H9 (cell line): Measurements from ENCODE around the gene FAM53A. TPM values are rescaled to one million over a fixed set of nuclear protein-coding genes. Genes with fewer than 3 reads are reported as not detected.

Experiments
- DNase-seq: peaks from one replicate; pipeline ENCODE4 v3.0.0-alpha.2; 2017
- H2AFZ ChIP-seq: one replicate; pipeline ENCODE4 v1.6.1; 2013; ENCODE audit warnings: mild to moderate bottlenecking, low read length, control low read depth, moderate library complexity
- H2AK5ac ChIP-seq: 2 replicates; pipeline ENCODE4 v1.6.1; 2013; ENCODE audit warnings: low read length, control low read depth, mixed read lengths; ENCODE audit not compliant: insufficient read length
- H2BK120ac ChIP-seq: one replicate; pipeline ENCODE4 v1.6.1; 2013; ENCODE audit warnings: low read depth, mild to moderate bottlenecking, low read length, control low read depth, inconsistent platforms; ENCODE audit not compliant: poor library complexity, severe bottlenecking
- H2BK12ac ChIP-seq: 2 replicates; pipeline ENCODE4 v1.6.1; 2013; ENCODE audit warnings: low read length, control low read depth, mixed read lengths, low read depth; ENCODE audit not compliant: insufficient read length
- H2BK15ac ChIP-seq: 2 replicates; pipeline ENCODE4 v1.6.1; 2013; ENCODE audit warnings: low read depth, low read length, control low read depth
- H2BK20ac ChIP-seq: one replicate; pipeline ENCODE4 v1.6.1; 2013; ENCODE audit warnings: low read depth, mild to moderate bottlenecking, low read length, control low read depth, inconsistent platforms; ENCODE audit not compliant: poor library complexity, severe bottlenecking
- H2BK5ac ChIP-seq: 2 replicates; pipeline ENCODE4 v1.6.1; 2013; ENCODE audit warnings: low read length, control low read depth, mixed read lengths; ENCODE audit not compliant: insufficient read length
- H3K14ac ChIP-seq: 2 replicates; pipeline ENCODE4 v1.6.1; 2013; ENCODE audit warnings: low read length, control low read depth; ENCODE audit not compliant: insufficient read depth
- H3K18ac ChIP-seq: 2 replicates; pipeline ENCODE4 v1.6.1; 2013; ENCODE audit warnings: low read depth, mild to moderate bottlenecking, mixed read lengths, low read length, control low read depth; ENCODE audit not compliant: insufficient read length
- H3K23ac ChIP-seq: 2 replicates; pipeline ENCODE4 v1.6.1; 2013; ENCODE audit warnings: low read length, control low read depth, mixed read lengths, low read depth; ENCODE audit not compliant: insufficient read length
- H3K23me2 ChIP-seq: 2 replicates; pipeline ENCODE4 v1.6.1; 2013; ENCODE audit warnings: low read depth, mild to moderate bottlenecking, mixed read lengths, low read length, control low read depth; ENCODE audit not compliant: insufficient read length, poor library complexity, severe bottlenecking
- H3K27ac ChIP-seq: 2 replicates; pipeline ENCODE4 v1.5.1; 2013; ENCODE audit warnings: low read length, control low read depth, mixed read lengths, low read depth; ENCODE audit not compliant: insufficient read length
- H3K27me3 ChIP-seq: 2 replicates; pipeline ENCODE4 v1.6.1; 2013; ENCODE audit warnings: low read length, control low read depth, inconsistent platforms; ENCODE audit not compliant: insufficient read depth
- H3K4ac ChIP-seq: 2 replicates; pipeline ENCODE4 v1.6.1; 2013; ENCODE audit warnings: low read depth, mild to moderate bottlenecking, control low read depth, inconsistent platforms, low read length, moderate library complexity
- H3K4me1 ChIP-seq: 2 replicates; pipeline ENCODE4 v1.6.1; 2013; ENCODE audit warnings: low read length, control low read depth, inconsistent platforms; ENCODE audit not compliant: insufficient read depth
- H3K4me2 ChIP-seq: 2 replicates; pipeline ENCODE4 v1.6.1; 2013; ENCODE audit warnings: low read length, control low read depth, mixed read lengths; ENCODE audit not compliant: insufficient read length, insufficient read depth
- H3K56ac ChIP-seq: 2 replicates; pipeline ENCODE4 v1.6.1; 2013; ENCODE audit warnings: low read depth, mild to moderate bottlenecking, mixed read lengths, low read length, control low read depth; ENCODE audit not compliant: insufficient read length
- H3K79me1 ChIP-seq: 2 replicates; pipeline ENCODE4 v1.6.1; 2013; ENCODE audit warnings: low read depth, mild to moderate bottlenecking, moderate library complexity, low read length, control low read depth, inconsistent platforms; ENCODE audit not compliant: insufficient read depth, poor library complexity, severe bottlenecking
- H3K79me2 ChIP-seq: 2 replicates; pipeline ENCODE4 v1.6.1; 2013; ENCODE audit warnings: low read length, control low read depth, inconsistent platforms; ENCODE audit not compliant: insufficient read depth
- H3K9ac ChIP-seq: 2 replicates; pipeline ENCODE4 v1.6.1; 2013; ENCODE audit warnings: low read length, control low read depth, mixed read lengths; ENCODE audit not compliant: insufficient read length; ENCODE audit errors: extremely low read depth
- H3K9me3 ChIP-seq: one replicate; pipeline ENCODE4 v1.6.1; 2013; ENCODE audit warnings: low read depth, low read length, inconsistent platforms; ENCODE audit not compliant: control insufficient read depth
- H3T11ph ChIP-seq: one replicate; pipeline ENCODE4 v1.6.1; 2013; ENCODE audit warnings: mild to moderate bottlenecking, low read length, control low read depth, inconsistent platforms
- H4K20me1 ChIP-seq: one replicate; pipeline ENCODE4 v1.6.1; 2013; ENCODE audit not compliant: control insufficient read depth, insufficient read length, insufficient read depth
- H4K5ac ChIP-seq: 2 replicates; pipeline ENCODE4 v1.6.1; 2013; ENCODE audit warnings: low read depth, mild to moderate bottlenecking, mixed read lengths, low read length, control low read depth; ENCODE audit not compliant: insufficient read length
- H4K8ac ChIP-seq: replicated peaks from 2 replicates; pipeline ENCODE4 v1.6.1; 2013; ENCODE audit warnings: low read length, control low read depth, mixed read lengths, low read depth; ENCODE audit not compliant: insufficient read length
- H4K91ac ChIP-seq: 2 replicates; pipeline ENCODE4 v1.6.1; 2013; ENCODE audit warnings: low read depth, mild to moderate bottlenecking, moderate library complexity, mixed read lengths, low read length, control low read depth; ENCODE audit not compliant: insufficient read length
- H3K27ac Mint-ChIP-seq, 3 experiments: 2 replicates in 2 of 3; 3 replicates in 1 of 3; pipeline ENCODE4 v1.8.0; 2020 to 2021; ENCODE audit warnings: mixed read lengths in 3 of 3, mild to moderate bottlenecking in 1 of 3, moderate library complexity in 1 of 3
- H3K27me3 Mint-ChIP-seq: 2 replicates; pipeline ENCODE4 v1.8.0; 2021; ENCODE audit warnings: low read depth, mild to moderate bottlenecking, moderate library complexity, mixed read lengths
- H3K36me3 Mint-ChIP-seq, 3 experiments: 2 replicates in 2 of 3; 3 replicates in 1 of 3; pipeline ENCODE4 v1.8.0; 2020 to 2021; ENCODE audit warnings: low read depth in 3 of 3, mixed read lengths in 3 of 3; ENCODE audit not compliant: insufficient read depth in 1 of 3
- H3K4me1 Mint-ChIP-seq, 2 experiments: 2 replicates each; pipeline ENCODE4 v1.8.0; 2020; ENCODE audit warnings: mixed read lengths in 2 of 2
- H3K4me3 Mint-ChIP-seq, 2 experiments: 2 replicates in 1 of 2; 3 replicates in 1 of 2; pipeline ENCODE4 v1.8.0; 2020 to 2021; ENCODE audit warnings: mild to moderate bottlenecking in 2 of 2, mixed read lengths in 2 of 2, moderate library complexity in 1 of 2
- H3K9me3 Mint-ChIP-seq, 2 experiments: 2 replicates in 1 of 2; 3 replicates in 1 of 2; pipeline ENCODE4 v1.8.0; 2020; ENCODE audit warnings: mild to moderate bottlenecking in 2 of 2, mixed read lengths in 2 of 2, moderate library complexity in 1 of 2
- WGBS: extraction: QIAGEN DNeasy Blood & Tissue Kit; methylation state at CpG from one replicate; pipeline ENCODE4 v1.1.7; 2013; ENCODE audit warnings: missing lambda C conversion rate, low lambda C conversion rate, mixed read lengths; ENCODE audit not compliant: insufficient read length; ENCODE audit errors: extremely low coverage; 5-methylcytosine and 5-hydroxymethylcytosine counted together
- total RNA-seq: library from RNA; stranded (reverse); gene quantifications from 2 replicates; pipeline ENCODE4 v1.2.1, GENCODE V29; 2021
- TF ChIP-seq, protein P1 (sequence below): fragments of 200-600 bp; sonication (generic); conservative IDR thresholded peaks from 3 replicates; pipeline ENCODE4 v1.8.0; 2021; ENCODE audit warnings: antibody characterized with exemption, mild to moderate bottlenecking

The FAM53A gene
- total RNA-seq, 1 experiment from 2014 or later = 2.4 TPM

DNA sequence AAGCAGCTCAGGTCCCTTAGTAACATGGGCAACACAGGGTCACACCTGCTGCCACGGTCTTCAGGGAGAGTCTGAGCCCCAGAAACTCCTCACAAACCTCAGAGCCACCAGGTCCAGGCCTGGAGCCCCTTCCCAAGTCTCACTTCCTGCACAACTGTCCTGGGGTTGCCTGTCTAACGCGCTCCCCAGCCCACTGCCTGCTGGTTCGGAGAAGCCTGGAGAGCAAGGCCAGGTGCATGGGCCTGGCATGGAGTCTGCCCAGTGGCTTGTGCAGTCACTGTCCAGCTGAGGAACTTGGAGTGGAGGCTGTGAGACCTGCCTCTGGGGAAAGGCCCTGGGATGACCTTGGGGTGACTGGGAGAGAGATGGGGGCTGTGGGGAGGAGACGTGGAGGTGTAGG is 28.0 kb downstream of the FAM53A start:
- Histone ChIP-seq H3K18ac (no peak overlapping the region), H2BK20ac (no peak overlapping the region), H3K14ac (no peak overlapping the region), H3K9ac (no peak overlapping the region), H3K23me2 (no peaks in the 10 kb centered on the region), H2BK12ac (no peak overlapping the region), H2BK120ac (no peak overlapping the region), H3K4ac (no peak overlapping the region), H2BK15ac (no peak overlapping the region), H3K4me1 (no peaks in the 10 kb centered on the region), H4K20me1 (no peaks in the 10 kb centered on the region), H4K91ac (no peak overlapping the region), H4K5ac (no peak overlapping the region), H3T11ph (no peak overlapping the region), H3K4me2 (no peak overlapping the region), H3K79me1 (no peaks in the 10 kb centered on the region), H3K27ac (no peak overlapping the region), H2BK5ac (no peak overlapping the region), H2AFZ (no peak overlapping the region), H3K79me2 (no peaks in the 10 kb centered on the region), H2AK5ac (no peak overlapping the region), H3K23ac (no peak overlapping the region), H4K8ac (no peak overlapping the region), H3K9me3 (no peaks in the 10 kb centered on the region), H3K27me3 (no peaks in the 10 kb centered on the region), H3K56ac (no peak overlapping the region)
- DNase-seq = no peak
- no peaks in the 10 kb centered on the region; a peak in 1 of 7 replicates for H3K36me3 Mint-ChIP-seq
- H3K4me3 Mint-ChIP-seq = no peak overlapping the region
- TF ChIP-seq, protein P1, sequence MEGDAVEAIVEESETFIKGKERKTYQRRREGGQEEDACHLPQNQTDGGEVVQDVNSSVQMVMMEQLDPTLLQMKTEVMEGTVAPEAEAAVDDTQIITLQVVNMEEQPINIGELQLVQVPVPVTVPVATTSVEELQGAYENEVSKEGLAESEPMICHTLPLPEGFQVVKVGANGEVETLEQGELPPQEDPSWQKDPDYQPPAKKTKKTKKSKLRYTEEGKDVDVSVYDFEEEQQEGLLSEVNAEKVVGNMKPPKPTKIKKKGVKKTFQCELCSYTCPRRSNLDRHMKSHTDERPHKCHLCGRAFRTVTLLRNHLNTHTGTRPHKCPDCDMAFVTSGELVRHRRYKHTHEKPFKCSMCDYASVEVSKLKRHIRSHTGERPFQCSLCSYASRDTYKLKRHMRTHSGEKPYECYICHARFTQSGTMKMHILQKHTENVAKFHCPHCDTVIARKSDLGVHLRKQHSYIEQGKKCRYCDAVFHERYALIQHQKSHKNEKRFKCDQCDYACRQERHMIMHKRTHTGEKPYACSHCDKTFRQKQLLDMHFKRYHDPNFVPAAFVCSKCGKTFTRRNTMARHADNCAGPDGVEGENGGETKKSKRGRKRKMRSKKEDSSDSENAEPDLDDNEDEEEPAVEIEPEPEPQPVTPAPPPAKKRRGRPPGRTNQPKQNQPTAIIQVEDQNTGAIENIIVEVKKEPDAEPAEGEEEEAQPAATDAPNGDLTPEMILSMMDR = no peak
- no CpG with 5 or more reads among the region's 5 CpGs for WGBS
- H3K9me3 Mint-ChIP-seq = no peaks in the 10 kb centered on the region; a peak in 1 of 5 replicates
- peak overlapping the region in 2 of 3 experiments; percentile 18 to 83; a peak in 2 of 7 replicates for H3K27ac Mint-ChIP-seq
- peaks cover 5 to 7% of the 10 kb centered on the region in 2 experiments; a peak in 3 of 4 replicates for H3K4me1 Mint-ChIP-seq
- H3K27me3 Mint-ChIP-seq = no peaks in the 10 kb centered on the region
